K562 (cell line): Measurements from ENCODE around the gene TRIM31. TPM values are rescaled to one million over a fixed set of nuclear protein-coding genes. Genes with fewer than 3 reads are reported as not detected.
A peak's percentile ranks its signal among the peaks of the same experiment; 100 is the strongest.

Experiments
- ARID3A ChIP-seq: IDR thresholded peaks from 2 replicates; pipeline ENCODE4 v1.6.1; 2012; ENCODE audit warnings: low read depth, low read length, improper control_type of control experiment, borderline replicate concordance
- ATF7 ChIP-seq: fragments of 450-650 bp; IDR thresholded peaks from 2 replicates; pipeline ENCODE4 v1.7.1; 2014; ENCODE audit warnings: mild to moderate bottlenecking, moderate library complexity
- BHLHE40 ChIP-seq: IDR thresholded peaks from 2 replicates; pipeline ENCODE4 v1.6.1; 2011; ENCODE audit warnings: low read length, improper control_type of control experiment
- DPF2 ChIP-seq: fragments of 450-650 bp; IDR thresholded peaks from 2 replicates; pipeline ENCODE4 v1.6.1; 2016
- EGR1 ChIP-seq: fragments of 450-650 bp; conservative IDR thresholded peaks from 2 replicates; pipeline ENCODE4 v1.6.1; 2017; ENCODE audit warnings: mild to moderate bottlenecking
- HLTF ChIP-seq: fragments of 450-650 bp; IDR thresholded peaks from 2 replicates; pipeline ENCODE4 v1.6.1; 2016
- ILF3 ChIP-seq: fragments of 450-650 bp; IDR thresholded peaks from 2 replicates; pipeline ENCODE4 v1.6.1; 2018; ENCODE audit warnings: antibody characterized with exemption, mild to moderate bottlenecking, moderate library complexity, borderline replicate concordance
- NFIC ChIP-seq: fragments of 450-650 bp; IDR thresholded peaks from 2 replicates; pipeline ENCODE4 v1.6.1; 2017; ENCODE audit warnings: mild to moderate bottlenecking, inconsistent platforms
- NFYB ChIP-seq: IDR thresholded peaks from 2 replicates; pipeline ENCODE4 v1.6.1; 2011; ENCODE audit warnings: mild to moderate bottlenecking, moderate library complexity; ENCODE audit not compliant: insufficient read length; ENCODE audit errors: extremely low read depth
- NR2C2 ChIP-seq, 2 experiments: fragments of 200-800 bp in 1 of 2; sonication (Bioruptor generic) in 1 of 2; sonication (generic) in 1 of 2; formaldehyde crosslinking in 1 of 2; IDR thresholded peaks; 2 replicates each; pipeline versions ENCODE4 v1.6.1 to v1.8.0; 2016 to 2022; ENCODE audit warnings: mild to moderate bottlenecking in 1 of 2, missing compliant biosample characterization in 1 of 2, missing genetic modification characterization in 1 of 2, missing genetic modification reagents in 1 of 2
- OTX1 ChIP-seq: fragments of 450-650 bp; formaldehyde crosslinking; IDR thresholded peaks from 2 replicates; pipeline ENCODE4 v1.4.0; 2022; ENCODE audit warnings: mild to moderate bottlenecking
- POLR2B ChIP-seq: fragments of 450-650 bp; IDR thresholded peaks from 2 replicates; pipeline ENCODE4 v1.6.1; 2018; ENCODE audit warnings: low read depth; ENCODE audit not compliant: partially characterized antibody
- RFX5 ChIP-seq: IDR thresholded peaks from 2 replicates; pipeline ENCODE4 v1.6.1; 2011; ENCODE audit warnings: low read depth, mild to moderate bottlenecking, improper control_type of control experiment, low read length
- SMARCC2 ChIP-seq: fragments of 450-650 bp; IDR thresholded peaks from 2 replicates; pipeline ENCODE4 v1.6.1; 2017; ENCODE audit warnings: antibody characterized with exemption, moderate library complexity, mild to moderate bottlenecking, low read depth
- TOE1 ChIP-seq, 2 experiments: fragments of 450-650 bp in 1 of 2; sonication (generic) in 1 of 2; formaldehyde crosslinking in 1 of 2; IDR thresholded peaks; 2 replicates each; pipeline versions ENCODE4 v1.7.1 to v1.8.0; 2016 to 2022; ENCODE audit warnings: borderline replicate concordance in 2 of 2, mild to moderate bottlenecking in 2 of 2, antibody characterized with exemption in 1 of 2, inconsistent platforms in 1 of 2, low read depth in 1 of 2, missing genetic modification reagents in 1 of 2, moderate library complexity in 1 of 2
- YY1 ChIP-seq, 3 experiments: IDR thresholded peaks; 2 replicates each; pipeline ENCODE4 v1.6.1; 2011; ENCODE audit warnings: low read length in 2 of 3, mild to moderate bottlenecking in 2 of 3, moderate library complexity in 2 of 3, borderline replicate concordance in 1 of 3, control low read depth in 1 of 3, low read depth in 1 of 3; ENCODE audit not compliant: insufficient read depth in 3 of 3, insufficient replicate concordance in 2 of 3, control insufficient read depth in 1 of 3, insufficient read length in 1 of 3; ENCODE audit errors: extremely low read depth in 1 of 3
- ZBTB7A ChIP-seq: IDR thresholded peaks from 2 replicates; pipeline ENCODE4 v1.6.1; 2011; ENCODE audit warnings: low read depth, mild to moderate bottlenecking, low read length, moderate library complexity, borderline replicate concordance; ENCODE audit not compliant: control insufficient read depth
- ZNF253 ChIP-seq: fragments of 250-450 bp; sonication (Bioruptor Pico); conservative IDR thresholded peaks from 2 replicates; pipeline ENCODE4 v1.6.1; 2021; ENCODE audit warnings: mild to moderate bottlenecking
- ZNF444 ChIP-seq: fragments of 250-450 bp; sonication (Bioruptor Pico); IDR thresholded peaks from 2 replicates; pipeline ENCODE4 v1.4.0; 2020; ENCODE audit warnings: mild to moderate bottlenecking, moderate library complexity
- ZNF696 ChIP-seq: fragments of 250-450 bp; sonication (Bioruptor Pico); conservative IDR thresholded peaks from 2 replicates; pipeline ENCODE4 v1.4.0; 2020; ENCODE audit warnings: mild to moderate bottlenecking, moderate library complexity
- ZNF785 ChIP-seq: fragments of 250-450 bp; sonication (Bioruptor Pico); IDR thresholded peaks from 2 replicates; pipeline ENCODE4 v1.4.0; 2020; ENCODE audit warnings: mild to moderate bottlenecking
- polyA plus RNA-seq, 8 experiments: library from polyadenylated mRNA; depleted of rRNA in 4 of 8; stranded (reverse) in 5 of 8; unstranded in 3 of 8; fragments of >200 nt; fragmentation: Nextera tagmentation in 2 of 8; fragmentation: Illumina TruSeq in 1 of 8; extraction: Ambion mirVana in 2 of 8; extraction: Trizol in 1 of 8; gene quantifications; 2 replicates each; pipeline versions ENCODE4 v1.2.1 to v1.2.3, GENCODE V29; 2011 to 2014; ENCODE audit warnings: inconsistent platforms in 1 of 8, missing spikeins in 1 of 8
- total RNA-seq, 7 experiments: library from RNA; depleted of rRNA in 6 of 7; stranded (reverse); fragments of >200 nt in 6 of 7; fragmentation: Illumina TruSeq in 2 of 7; extraction: Trizol in 2 of 7; gene quantifications; 2 replicates each; pipeline versions ENCODE4 v1.2.1 to v1.2.3, GENCODE V29; 2011 to 2021; ENCODE audit warnings: low replicate concordance in 1 of 7
- TF ChIP-seq, protein P1 (sequence below): conservative IDR thresholded peaks from 2 replicates; pipeline ENCODE4 v1.6.1; 2011; ENCODE audit warnings: low read depth, mild to moderate bottlenecking, low read length; ENCODE audit not compliant: control insufficient read depth
- TF ChIP-seq, protein P2 (sequence below), 3 experiments: fragments of 200-800 bp in 1 of 3; sonication (Bioruptor generic) in 1 of 3; sonication (generic) in 1 of 3; formaldehyde crosslinking in 1 of 3; IDR thresholded peaks; 2 replicates each; pipeline versions ENCODE4 v1.6.1 to v1.8.0; 2016 to 2022; ENCODE audit warnings: mild to moderate bottlenecking in 2 of 3, missing compliant biosample characterization in 2 of 3, missing genetic modification characterization in 2 of 3, missing genetic modification reagents in 1 of 3

TRIM31 gene
- total and polyA plus RNA-seq, 9 of the 15 experiments (the other 6 are each of a cell fraction or from before 2014, with no cell fraction given) = not detected

GRCh38 chr6:30061092-30061857 is 51.6 kb downstream of the TRIM31 start, which contains the start of gene POLR1H (continued):
- TF ChIP-seq SMARCC2 (no peak), RFX5 (peak; percentile 74; the same call in 1 of the 2 replicates), ILF3 (no peak), ZNF253 (no peak), NFIC (peak; percentile 58), YY1 (IDR thresholded peaks at IDR 0.05; ENCODE audit: borderline replicate concordance in 1 of 3, control insufficient read depth in 1 of 3, extremely low read depth in 1 of 3, insufficient read depth in 3 of 3, insufficient read length in 1 of 3, insufficient replicate concordance in 2 of 3, low read depth in 1 of 3, low read length in 2 of 3) (peak in 2 of 3 experiments; percentile 84 to 89), TOE1 (IDR thresholded peaks at IDR 0.05; ENCODE audit: borderline replicate concordance) (peak; percentile 19; the same call in 1 of the 2 replicates), TOE1 (CRISPR knock-in tag; IDR thresholded peaks at IDR 0.05; ENCODE audit: borderline replicate concordance, low read depth) (no peak), NR2C2 (CRISPR knock-in tag; IDR thresholded peaks at IDR 0.05) (peak; percentile 24; the same call in 1 of the 2 replicates), NR2C2 (tag; IDR thresholded peaks at IDR 0.05) (peak; percentile 75), NFYB (peak; percentile 40), ARID3A (peak; percentile 93; the same call in 1 of the 2 replicates), ZNF444 (CRISPR knock-in tag) (no peak), EGR1 (no peak), BHLHE40 (peak; percentile 46), DPF2 (0 out of 2 replicates have a peak, but pooled peaks have one; percentile 9), OTX1 (peak; percentile 2; the same call in 1 of the 2 replicates), ZNF785 (CRISPR knock-in tag) (no peak), ZNF696 (CRISPR knock-in tag) (no peak), HLTF (no peak), ZBTB7A (peak; percentile 45; the same call in 1 of the 2 replicates), ATF7 (peak; percentile 99), POLR2B (peak; percentile 83)
- TF ChIP-seq, protein P1, sequence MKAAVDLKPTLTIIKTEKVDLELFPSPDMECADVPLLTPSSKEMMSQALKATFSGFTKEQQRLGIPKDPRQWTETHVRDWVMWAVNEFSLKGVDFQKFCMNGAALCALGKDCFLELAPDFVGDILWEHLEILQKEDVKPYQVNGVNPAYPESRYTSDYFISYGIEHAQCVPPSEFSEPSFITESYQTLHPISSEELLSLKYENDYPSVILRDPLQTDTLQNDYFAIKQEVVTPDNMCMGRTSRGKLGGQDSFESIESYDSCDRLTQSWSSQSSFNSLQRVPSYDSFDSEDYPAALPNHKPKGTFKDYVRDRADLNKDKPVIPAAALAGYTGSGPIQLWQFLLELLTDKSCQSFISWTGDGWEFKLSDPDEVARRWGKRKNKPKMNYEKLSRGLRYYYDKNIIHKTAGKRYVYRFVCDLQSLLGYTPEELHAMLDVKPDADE = peak; percentile 54; the same call in 1 of the 2 replicates
- TF ChIP-seq, protein P2, sequence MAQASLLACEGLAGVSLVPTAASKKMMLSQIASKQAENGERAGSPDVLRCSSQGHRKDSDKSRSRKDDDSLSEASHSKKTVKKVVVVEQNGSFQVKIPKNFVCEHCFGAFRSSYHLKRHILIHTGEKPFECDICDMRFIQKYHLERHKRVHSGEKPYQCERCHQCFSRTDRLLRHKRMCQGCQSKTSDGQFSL (CRISPR knock-in tag; IDR thresholded peaks at IDR 0.05) = no peak
- TF ChIP-seq, protein P2 (tag; IDR thresholded peaks at IDR 0.05) = no peak
